MM.1S (cell line): ENCODE measurements around the gene RGL2.

Source experiments
- DNase-seq: peaks from one replicate; pipeline ENCODE4 v3.0.0-alpha.2; 2015
- H2AFZ ChIP-seq: fragments of 300-600 bp; sonication (generic); 2 replicates; pipeline ENCODE4 v1.6.0; 2016; ENCODE audit warnings: antibody characterized with exemption, low read length
- H3F3A ChIP-seq: fragments of 300-600 bp; sonication (generic); 2 replicates; pipeline ENCODE4 v1.6.1; 2016; ENCODE audit warnings: mild to moderate bottlenecking, antibody characterized with exemption, low read length, moderate library complexity, mixed read lengths; ENCODE audit not compliant: insufficient read depth
- H3K27ac ChIP-seq: fragments of 300-600 bp; sonication (generic); 2 replicates; pipeline ENCODE4 v1.5.1; 2016; ENCODE audit warnings: mild to moderate bottlenecking, low read length
- H3K27me3 ChIP-seq: fragments of 300-600 bp; sonication (generic); replicated peaks from 2 replicates; pipeline ENCODE4 v1.6.0; 2016; ENCODE audit warnings: low read length; ENCODE audit not compliant: insufficient read depth
- H3K36me3 ChIP-seq: fragments of 300-600 bp; sonication (generic); replicated peaks from 2 replicates; pipeline ENCODE4 v1.6.1; 2016; ENCODE audit warnings: mild to moderate bottlenecking, low read length, mixed read lengths; ENCODE audit not compliant: insufficient read depth
- H3K4me1 ChIP-seq: fragments of 300-600 bp; sonication (generic); 2 replicates; pipeline ENCODE4 v1.6.1; 2016; ENCODE audit warnings: low read length, mixed read lengths
- H3K4me2 ChIP-seq: fragments of 300-600 bp; sonication (generic); 2 replicates; pipeline ENCODE4 v1.6.0; 2016; ENCODE audit warnings: low read depth, low read length
- H3K4me3 ChIP-seq: fragments of 300-600 bp; sonication (generic); 2 replicates; pipeline ENCODE4 v1.5.1; 2016; ENCODE audit warnings: low read length, mixed read lengths
- H3K79me2 ChIP-seq: fragments of 300-600 bp; sonication (generic); 2 replicates; pipeline ENCODE4 v1.6.1; 2016; ENCODE audit warnings: mixed run types, low read length, mixed read lengths
- H3K9ac ChIP-seq: fragments of 300-600 bp; sonication (generic); 2 replicates; pipeline ENCODE4 v1.6.1; 2016; ENCODE audit warnings: low read length, mixed read lengths
- H3K9me2 ChIP-seq: fragments of 300-600 bp; sonication (generic); replicated peaks from 2 replicates; pipeline ENCODE4 v1.6.1; 2016; ENCODE audit warnings: mild to moderate bottlenecking, low read length, mixed read lengths; ENCODE audit not compliant: insufficient read depth
- H3K9me3 ChIP-seq: fragments of 300-600 bp; sonication (generic); replicated peaks from 2 replicates; pipeline ENCODE4 v1.6.1; 2016; ENCODE audit warnings: mild to moderate bottlenecking, low read length, mixed read lengths; ENCODE audit not compliant: insufficient read depth
- H4K20me1 ChIP-seq: fragments of 300-600 bp; sonication (generic); 2 replicates; pipeline ENCODE4 v1.6.1; 2016; ENCODE audit warnings: mild to moderate bottlenecking, low read length, moderate library complexity, mixed read lengths; ENCODE audit not compliant: insufficient read depth
- EZH2 ChIP-seq: fragments of 300-600 bp; sonication (generic); optimal IDR thresholded peaks from 2 replicates; pipeline ENCODE3; 2017; ENCODE audit warnings: low read depth, mild to moderate bottlenecking, antibody characterized with exemption, low read length, mixed read lengths
- EZH2phosphoT487 ChIP-seq: fragments of 300-600 bp; sonication (generic); IDR thresholded peaks from 2 replicates; pipeline ENCODE4 v1.6.1; 2018; ENCODE audit warnings: antibody characterized with exemption, low read length
- TF ChIP-seq, protein P1 (sequence below): fragments of 300-600 bp; sonication (generic); IDR thresholded peaks from 2 replicates; pipeline ENCODE4 v1.5.1; 2016; ENCODE audit warnings: antibody characterized with exemption, low read length, mixed read lengths

RGL2 gene

GRCh38 chr6:33259032-33259431, 39.7 kb downstream of the RGL2 start:
- Histone ChIP-seq H2AFZ (no peak overlapping the region), H3K9me3 (no peaks in the 10 kb centered on the region), H3K79me2 (no peaks in the 10 kb centered on the region), H3K4me1 (no peaks in the 10 kb centered on the region), H3F3A (no peaks in the 10 kb centered on the region; the same call in 1 of the 2 replicates), H3K9me2 (no peaks in the 10 kb centered on the region), H3K4me2 (no peak overlapping the region), H4K20me1 (no peaks in the 10 kb centered on the region), H3K36me3 (no peaks in the 10 kb centered on the region), H3K27ac (no peak overlapping the region), H3K27me3 (no peaks in the 10 kb centered on the region), H3K9ac (no peak overlapping the region), H3K4me3 (no peak overlapping the region)
- DNase-seq: no peak
- TF ChIP-seq EZH2phosphoT487: no peak
- TF ChIP-seq, protein P1, sequence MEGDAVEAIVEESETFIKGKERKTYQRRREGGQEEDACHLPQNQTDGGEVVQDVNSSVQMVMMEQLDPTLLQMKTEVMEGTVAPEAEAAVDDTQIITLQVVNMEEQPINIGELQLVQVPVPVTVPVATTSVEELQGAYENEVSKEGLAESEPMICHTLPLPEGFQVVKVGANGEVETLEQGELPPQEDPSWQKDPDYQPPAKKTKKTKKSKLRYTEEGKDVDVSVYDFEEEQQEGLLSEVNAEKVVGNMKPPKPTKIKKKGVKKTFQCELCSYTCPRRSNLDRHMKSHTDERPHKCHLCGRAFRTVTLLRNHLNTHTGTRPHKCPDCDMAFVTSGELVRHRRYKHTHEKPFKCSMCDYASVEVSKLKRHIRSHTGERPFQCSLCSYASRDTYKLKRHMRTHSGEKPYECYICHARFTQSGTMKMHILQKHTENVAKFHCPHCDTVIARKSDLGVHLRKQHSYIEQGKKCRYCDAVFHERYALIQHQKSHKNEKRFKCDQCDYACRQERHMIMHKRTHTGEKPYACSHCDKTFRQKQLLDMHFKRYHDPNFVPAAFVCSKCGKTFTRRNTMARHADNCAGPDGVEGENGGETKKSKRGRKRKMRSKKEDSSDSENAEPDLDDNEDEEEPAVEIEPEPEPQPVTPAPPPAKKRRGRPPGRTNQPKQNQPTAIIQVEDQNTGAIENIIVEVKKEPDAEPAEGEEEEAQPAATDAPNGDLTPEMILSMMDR: no peak

GRCh38 chr6:33254591-33254990, 44.2 kb downstream of the RGL2 start:
- H3K27ac ChIP-seq: no peak overlapping the region
- H3K4me1 ChIP-seq: peaks cover 8% of the 10 kb centered on the region
- H3K36me3 ChIP-seq: no peaks in the 10 kb centered on the region
- DNase-seq: no peak
- H3K27me3 ChIP-seq: no peaks in the 10 kb centered on the region
- H3K9me3 ChIP-seq: no peaks in the 10 kb centered on the region
- H3K4me3 ChIP-seq: no peak overlapping the region
- TF ChIP-seq EZH2 (no peak), EZH2phosphoT487 (no peak)
- H3K9me2 ChIP-seq: no peaks in the 10 kb centered on the region
- H3F3A ChIP-seq: no peaks in the 10 kb centered on the region; the same call in 1 of the 2 replicates
- no peak overlapping the region for H2AFZ ChIP-seq
- no peak overlapping the region for H3K9ac ChIP-seq
- H3K4me2 ChIP-seq: no peak overlapping the region
- H3K79me2 ChIP-seq: peaks cover 12% of the 10 kb centered on the region
- no peaks in the 10 kb centered on the region for H4K20me1 ChIP-seq

- Histone ChIP-seq H3K27me3 (no peaks in the 10 kb centered on the region), H3F3A (peaks cover 6% of the 10 kb centered on the region), H3K4me1 (peaks cover 10% of the 10 kb centered on the region), H2AFZ (no peak overlapping the region), H4K20me1 (no peaks in the 10 kb centered on the region), H3K36me3 (no peaks in the 10 kb centered on the region), H3K9me2 (no peaks in the 10 kb centered on the region), H3K4me2 (no peak overlapping the region), H3K9me3 (no peaks in the 10 kb centered on the region), H3K9ac (no peak overlapping the region), H3K27ac (no peak overlapping the region), H3K4me3 (no peak overlapping the region), H3K79me2 (peaks cover 12% of the 10 kb centered on the region)
- TF ChIP-seq, protein P1: no peak
- TF ChIP-seq EZH2 (no peak), EZH2phosphoT487 (no peak)
- DNase-seq: no peak
Observed at GRCh38 chr6:33252759-33253158, 46.0 kb downstream of the RGL2 start.

- H3K79me2 ChIP-seq: peaks cover 12% of the 10 kb centered on the region
- H3K27ac ChIP-seq: no peak overlapping the region
- H4K20me1 ChIP-seq: no peaks in the 10 kb centered on the region
- no peaks in the 10 kb centered on the region for H3K9me2 ChIP-seq
- H3K4me1 ChIP-seq: peaks cover 10% of the 10 kb centered on the region
- H3K36me3 ChIP-seq: no peaks in the 10 kb centered on the region
- no peak overlapping the region for H3K4me3 ChIP-seq
- TF ChIP-seq EZH2phosphoT487: no peak
- TF ChIP-seq, protein P1: no peak; the same call in 1 of the 2 replicates
- H3F3A ChIP-seq: peaks cover 6% of the 10 kb centered on the region
- DNase-seq: no peak
- no peaks in the 10 kb centered on the region for H3K27me3 ChIP-seq
- no peak overlapping the region for H3K9ac ChIP-seq
- H3K9me3 ChIP-seq: no peaks in the 10 kb centered on the region
- no peak overlapping the region for H2AFZ ChIP-seq
- no peak overlapping the region for H3K4me2 ChIP-seq
Observed at GRCh38 chr6:33251395-33252012, 47.2 kb downstream of the RGL2 start.
